Activated CD4-positive, alpha-beta memory T cell treated with anti-CD3 and anti-CD28 coated beads, Interleukin-2, amount 10 ng/mL, durations not matched to agents 7 days and 5 days (primary cell): Measurements from ENCODE around the gene SERINC5. TPM values are rescaled to one million over a fixed set of nuclear protein-coding genes. Genes with fewer than 3 reads are reported as not detected.
A peak's percentile ranks its signal among the peaks of the same experiment; 100 is the strongest.
"Not testable (repeated sequence)": the region's sequence is repeated elsewhere in the genome, so short reads cannot be mapped to it uniquely, and the experiment has no call there.

Experiments used
- CTCF ChIA-PET: fragments of 350-600 bp; sonication (Branson Sonifier 250); formaldehyde crosslinking; loops from one replicate; lab custom pipeline; 2021; ENCODE audit warnings: antibody characterized with exemption, inconsistent platforms; lab: Charles Lee
- POLR2A ChIA-PET: fragments of 350-600 bp; sonication (Branson Sonifier 250); formaldehyde crosslinking; loops from one replicate; lab custom pipeline; 2021; ENCODE audit warnings: antibody characterized with exemption; lab: Charles Lee
- DNase-seq: peaks from one replicate; pipeline ENCODE4 v3.0.0-alpha.2; 2020
- H3K27ac Mint-ChIP-seq: one replicate; pipeline ENCODE4 v1.8.0; 2021; ENCODE audit warnings: mild to moderate bottlenecking, mixed read lengths
- H3K27me3 Mint-ChIP-seq: one replicate; pipeline ENCODE4 v1.8.0; 2021; ENCODE audit warnings: mixed read lengths
- H3K36me3 Mint-ChIP-seq: one replicate; pipeline ENCODE4 v1.8.0; 2021; ENCODE audit warnings: low read depth, mixed read lengths
- H3K4me1 Mint-ChIP-seq: one replicate; pipeline ENCODE4 v1.8.0; 2021; ENCODE audit warnings: mixed read lengths
- H3K4me3 Mint-ChIP-seq: one replicate; pipeline ENCODE4 v1.8.0; 2021; ENCODE audit warnings: mild to moderate bottlenecking, mixed read lengths
- H3K9me3 Mint-ChIP-seq: one replicate; pipeline ENCODE4 v1.8.0; 2021; ENCODE audit warnings: mixed read lengths
- total RNA-seq, 2 experiments: library from RNA; stranded (reverse); gene quantifications; one replicate each; pipeline ENCODE4 v1.2.3, GENCODE V29; 2021

SERINC5 gene
- total RNA-seq, 2 experiments from 2014 or later, result 59.1 to 60.6 TPM

GRCh38 chr5:80142996-80143395, 112.9 kb downstream of the SERINC5 start:
- no peak for DNase-seq
- H3K9me3 Mint-ChIP-seq, result no peaks in the 10 kb centered on the region
- H3K27me3 Mint-ChIP-seq, result no peaks in the 10 kb centered on the region
- peak overlapping the region; percentile 90 for H3K27ac Mint-ChIP-seq
- POLR2A ChIA-PET, result interaction anchor here (4.5 to 6.9 kb wide), 2 partner anchors 8 to 50 kb away, joined by 27 to 41 read pairs; no protein-coding TSS in a partner anchor
- no peak overlapping the region for H3K4me3 Mint-ChIP-seq
- peaks cover 81% of the 10 kb centered on the region for H3K36me3 Mint-ChIP-seq
- CTCF ChIA-PET, result no interaction called here
- peaks cover 68% of the 10 kb centered on the region for H3K4me1 Mint-ChIP-seq

DNA sequence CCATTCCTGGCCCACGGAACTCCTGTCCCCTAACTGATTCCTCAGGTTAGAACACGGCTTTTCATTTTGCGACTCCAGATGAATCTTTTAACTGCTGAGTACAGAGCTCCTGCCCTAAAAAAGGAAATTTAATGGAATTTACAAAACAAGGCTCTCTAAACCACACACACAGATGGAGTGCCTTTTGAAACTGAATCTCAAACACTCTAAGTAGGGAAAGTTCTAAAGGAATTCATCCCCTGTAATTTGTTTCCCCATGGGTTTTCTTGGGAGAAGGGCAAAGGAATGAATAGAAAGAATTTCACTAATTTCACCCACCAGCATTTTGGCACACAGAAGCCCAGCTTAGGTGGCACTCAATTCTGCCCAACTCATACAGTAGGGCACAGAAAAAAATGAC, 114.2 kb downstream of the SERINC5 start:
- H3K9me3 Mint-ChIP-seq, result no peaks in the 10 kb centered on the region
- peaks cover 77% of the 10 kb centered on the region for H3K36me3 Mint-ChIP-seq
- H3K4me1 Mint-ChIP-seq, result peaks cover 72% of the 10 kb centered on the region
- no peak overlapping the region for H3K4me3 Mint-ChIP-seq
- H3K27ac Mint-ChIP-seq, result peak overlapping the region; percentile 90
- ChIA-PET POLR2A (interaction anchor here (0.6 to 6.9 kb wide), 14 partner anchors 10 to 151 kb away, joined by 3 to 43 read pairs (median 5); partner anchors contain the start of gene SERINC5), CTCF (interaction anchor here (1.0 to 3.6 kb wide), 2 partner anchors 50 to 51 kb away, joined by 4 to 17 read pairs; no protein-coding TSS in a partner anchor)
- DNase-seq, result no peak
- H3K27me3 Mint-ChIP-seq, result no peaks in the 10 kb centered on the region

GRCh38 chr5:80141147-80141671, 114.6 kb downstream of the SERINC5 start:
- POLR2A ChIA-PET, result interaction anchor here (0.6 to 6.9 kb wide), 15 partner anchors 10 to 151 kb away, joined by 3 to 43 read pairs (median 4); partner anchors contain the start of gene SERINC5
- no peak for DNase-seq
- Mint-ChIP-seq H3K36me3 (peaks cover 76% of the 10 kb centered on the region), H3K27me3 (no peaks in the 10 kb centered on the region), H3K27ac (peak overlapping the region; percentile 90), H3K4me3 (no peak overlapping the region), H3K4me1 (peaks cover 76% of the 10 kb centered on the region), H3K9me3 (no peaks in the 10 kb centered on the region)
- CTCF ChIA-PET, result interaction anchor here (1.0 to 3.6 kb wide), 2 partner anchors 49 to 52 kb away, joined by 4 to 17 read pairs; no protein-coding TSS in a partner anchor

DNA sequence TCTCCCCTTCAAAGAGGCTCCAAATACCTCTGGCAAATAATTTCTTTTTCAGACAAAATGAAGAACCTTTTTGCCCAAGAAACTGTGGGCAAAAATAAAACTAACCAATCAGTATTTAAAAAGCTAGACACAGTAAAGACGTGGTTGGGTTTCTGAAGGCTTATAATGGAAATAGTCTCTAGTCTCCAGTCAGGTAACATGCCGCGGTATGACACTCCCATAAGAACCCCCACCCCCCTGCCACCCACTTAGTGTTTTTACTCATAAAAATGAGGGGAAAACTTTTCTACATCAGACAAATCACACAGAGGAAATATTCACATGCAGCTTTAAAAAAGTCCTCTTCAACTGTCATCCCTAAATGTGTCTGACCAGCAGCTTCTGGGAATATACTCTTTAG, 115.4 kb downstream of the SERINC5 start:
- Mint-ChIP-seq H3K4me3 (no peak overlapping the region), H3K36me3 (peaks cover 72% of the 10 kb centered on the region), H3K9me3 (no peaks in the 10 kb centered on the region), H3K27ac (peak overlapping the region; percentile 90), H3K27me3 (no peaks in the 10 kb centered on the region), H3K4me1 (peaks cover 83% of the 10 kb centered on the region)
- DNase-seq, result no peak
- POLR2A ChIA-PET, result interaction anchor here (0.8 to 6.9 kb wide), 14 partner anchors 10 to 115 kb away, joined by 3 to 43 read pairs (median 5); partner anchors contain the start of gene SERINC5
- CTCF ChIA-PET, result interaction anchor here (2.3 to 3.6 kb wide), 2 partner anchors 49 to 52 kb away, joined by 12 to 17 read pairs; no protein-coding TSS in a partner anchor

DNA sequence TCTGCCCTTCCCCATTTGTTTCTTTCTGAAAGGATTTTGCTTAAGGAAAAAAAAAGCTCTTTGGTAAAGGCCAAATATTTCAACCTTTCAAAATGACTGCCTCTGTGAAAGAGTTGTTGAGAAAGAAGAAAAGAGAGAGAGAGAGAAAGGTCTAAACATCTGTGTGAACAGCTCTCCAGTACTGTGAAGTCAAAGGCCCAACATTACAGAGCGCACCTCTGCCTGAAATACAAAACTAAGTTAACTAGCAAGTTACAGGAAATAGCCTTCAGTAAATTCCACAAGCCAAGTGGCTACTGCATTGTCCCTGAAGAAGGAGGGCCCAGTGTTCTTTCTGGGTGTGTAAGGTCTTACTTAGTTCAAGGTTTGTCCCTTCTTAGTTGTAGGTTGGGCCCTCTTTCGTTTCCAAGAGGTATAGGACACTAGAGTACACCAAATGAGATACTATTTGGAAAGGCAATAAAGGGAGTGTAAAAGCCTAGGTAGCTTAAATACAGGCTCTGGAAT, 116.3 kb downstream of the SERINC5 start:
- no peaks in the 10 kb centered on the region for H3K9me3 Mint-ChIP-seq
- ChIA-PET CTCF (interaction anchor here (1.0 to 3.6 kb wide), 4 partner anchors 48 to 118 kb away, joined by 3 to 17 read pairs (median 8); no protein-coding TSS in a partner anchor), POLR2A (interaction anchor here (0.6 to 6.9 kb wide), 9 partner anchors 11 to 116 kb away, joined by 3 to 43 read pairs (median 4); partner anchors contain the start of gene SERINC5)
- no peaks in the 10 kb centered on the region for H3K27me3 Mint-ChIP-seq
- H3K27ac Mint-ChIP-seq, result peak overlapping the region; percentile 90
- peaks cover 69% of the 10 kb centered on the region for H3K36me3 Mint-ChIP-seq
- peaks cover 90% of the 10 kb centered on the region for H3K4me1 Mint-ChIP-seq
- no peak for DNase-seq
- H3K4me3 Mint-ChIP-seq, result peak overlapping the region; percentile 1

- CTCF ChIA-PET, result interaction anchor here (1.0 to 2.3 kb wide), 2 partner anchors 47 to 119 kb away, joined by 3 to 12 read pairs; no protein-coding TSS in a partner anchor
- POLR2A ChIA-PET, result interaction anchor here (0.6 to 6.9 kb wide), 4 partner anchors 12 to 117 kb away, joined by 5 to 43 read pairs (median 35); partner anchors contain the start of gene SERINC5
These were observed 117.4 kb downstream of the SERINC5 start for GRCh38 chr5:80138486-80138885.

GRCh38 chr5:80136798-80137197, 119.0 kb downstream of the SERINC5 start:
- not testable (repeated sequence) for H3K27me3 Mint-ChIP-seq, H3K9me3 Mint-ChIP-seq, DNase-seq
- Mint-ChIP-seq H3K4me1 (peaks cover 82% of the 10 kb centered on the region), H3K36me3 (peaks cover 66% of the 10 kb centered on the region), H3K4me3 (peak overlapping the region; percentile 66), H3K27ac (peak overlapping the region; percentile 95)
- POLR2A ChIA-PET, result interaction anchor here (0.9 to 5.2 kb wide), 15 partner anchors 10 to 147 kb away, joined by 3 to 52 read pairs (median 8); partner anchors contain the start of gene SERINC5
- CTCF ChIA-PET, result interaction anchor here (0.7 to 2.8 kb wide), 16 partner anchors 10 to 1116 kb away, joined by 3 to 16 read pairs (median 5); partner anchors contain the start of gene SERINC5

More at GRCh38 chr5:80138486-80138885, 117.4 kb downstream of the SERINC5 start:
- Mint-ChIP-seq H3K36me3 (peaks cover 67% of the 10 kb centered on the region), H3K27ac (no peak overlapping the region), H3K27me3 (no peaks in the 10 kb centered on the region), H3K9me3 (peaks cover 2% of the 10 kb centered on the region), H3K4me1 (peaks cover 92% of the 10 kb centered on the region), H3K4me3 (no peak overlapping the region)
- no peak for DNase-seq

GRCh38 chr5:80134876-80135275, 121.0 kb downstream of the SERINC5 start:
- DNase-seq, result no peak
- Mint-ChIP-seq H3K36me3 (peaks cover 67% of the 10 kb centered on the region), H3K4me3 (no peak overlapping the region), H3K4me1 (peaks cover 62% of the 10 kb centered on the region), H3K27me3 (no peaks in the 10 kb centered on the region), H3K27ac (peak overlapping the region; percentile 95), H3K9me3 (peaks cover 17% of the 10 kb centered on the region)
- ChIA-PET POLR2A (interaction anchor here (2.3 to 5.2 kb wide), 6 partner anchors 8 to 120 kb away, joined by 10 to 52 read pairs (median 23); partner anchors contain the start of gene SERINC5), CTCF (interaction anchor here (2.8 kb wide), 1 partner anchor 17 kb away, joined by 10 read pairs; no protein-coding TSS in a partner anchor)

GRCh38 chr5:80129146-80129545, 126.7 kb downstream of the SERINC5 start:
- peaks cover 43% of the 10 kb centered on the region for H3K4me1 Mint-ChIP-seq
- no peaks in the 10 kb centered on the region for H3K27me3 Mint-ChIP-seq
- peaks cover 20% of the 10 kb centered on the region for H3K9me3 Mint-ChIP-seq
- no peak overlapping the region for H3K4me3 Mint-ChIP-seq
- ChIA-PET POLR2A (interaction anchor here (1.1 to 1.5 kb wide), 2 partner anchors 10 to 128 kb away, joined by 3 to 4 read pairs; no protein-coding TSS in a partner anchor), CTCF (interaction anchor here (0.7 to 1.3 kb wide), 2 partner anchors 37 to 178 kb away, joined by 3 to 4 read pairs; no protein-coding TSS in a partner anchor)
- H3K36me3 Mint-ChIP-seq, result peaks cover 65% of the 10 kb centered on the region
- H3K27ac Mint-ChIP-seq, result no peak overlapping the region
- no peak for DNase-seq

GRCh38 chr5:80128141-80128540, 127.7 kb downstream of the SERINC5 start:
- Mint-ChIP-seq H3K4me3 (no peak overlapping the region), H3K27me3 (no peaks in the 10 kb centered on the region), H3K9me3 (peaks cover 17% of the 10 kb centered on the region), H3K36me3 (peaks cover 58% of the 10 kb centered on the region), H3K4me1 (peaks cover 39% of the 10 kb centered on the region), H3K27ac (no peak overlapping the region)
- CTCF ChIA-PET, result interaction anchor here (1.3 kb wide), 1 partner anchor 36 kb away, joined by 3 read pairs; no protein-coding TSS in a partner anchor
- POLR2A ChIA-PET, result interaction anchor here (0.8 to 3.2 kb wide), 3 partner anchors 8 to 127 kb away, joined by 3 to 44 read pairs (median 4); partner anchors contain the start of gene SERINC5
- no peak for DNase-seq

DNA sequence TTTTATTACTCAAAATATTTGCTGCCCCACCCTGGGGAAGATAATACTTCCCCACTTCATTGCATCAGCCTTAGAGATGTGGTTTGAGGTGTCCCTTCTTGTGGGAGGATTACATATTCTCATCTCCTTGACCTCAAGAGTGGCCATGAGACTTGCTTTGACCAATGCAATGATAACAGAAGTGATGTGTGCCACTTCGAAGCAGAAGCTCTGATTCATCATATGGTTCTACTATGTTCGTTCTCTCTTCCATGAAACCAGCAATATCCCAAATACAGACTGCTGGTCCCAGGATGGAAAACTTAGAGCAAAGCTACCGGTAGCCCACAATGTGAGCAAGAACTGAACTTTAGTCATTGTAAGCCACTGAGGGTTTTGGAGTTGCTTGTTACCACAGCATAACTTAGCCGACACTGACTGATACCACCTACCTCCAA, 128.7 kb downstream of the SERINC5 start:
- Mint-ChIP-seq H3K27ac (no peak overlapping the region), H3K36me3 (peaks cover 54% of the 10 kb centered on the region), H3K9me3 (peaks cover 18% of the 10 kb centered on the region), H3K4me3 (no peak overlapping the region), H3K4me1 (peaks cover 38% of the 10 kb centered on the region), H3K27me3 (no peaks in the 10 kb centered on the region)
- CTCF ChIA-PET, result interaction anchor here (1.3 to 2.1 kb wide), 3 partner anchors 9 to 35 kb away, joined by 3 to 16 read pairs (median 5); no protein-coding TSS in a partner anchor
- no peak for DNase-seq
- POLR2A ChIA-PET, result interaction anchor here (1.0 to 3.2 kb wide), 7 partner anchors 9 to 179 kb away, joined by 3 to 44 read pairs (median 8); no protein-coding TSS in a partner anchor

- Mint-ChIP-seq H3K4me1 (peaks cover 38% of the 10 kb centered on the region), H3K4me3 (peak overlapping the region; percentile 1), H3K27ac (peak overlapping the region; percentile 75), H3K9me3 (peaks cover 14% of the 10 kb centered on the region), H3K36me3 (peaks cover 44% of the 10 kb centered on the region), H3K27me3 (no peaks in the 10 kb centered on the region)
- DNase-seq, result no peak
- ChIA-PET POLR2A (interaction anchor here (0.7 to 3.2 kb wide), 19 partner anchors 9 to 282 kb away, joined by 3 to 44 read pairs (median 4); partner anchors contain the start of genes SERINC5 and ZFYVE16), CTCF (interaction anchor here (0.9 to 2.1 kb wide), 10 partner anchors 9 to 182 kb away, joined by 3 to 18 read pairs (median 4); partner anchors contain the start of gene SERINC5)
These were observed 129.8 kb downstream of the SERINC5 start for GRCh38 chr5:80125962-80126480.
